GM21717 (cell line): ENCODE data around the gene CDH9.
"Not testable (repeated sequence)": the region's sequence is repeated elsewhere in the genome, so short reads cannot be mapped to it uniquely, and the experiment has no call there.

Experiments
- ATAC-seq: cut with Tn5 transposase; IDR thresholded peaks from one replicate; pipeline ENCODE4 v1.9.1; 2021; ENCODE audit warnings: mild to moderate bottlenecking, moderate library complexity; ENCODE audit not compliant: unreplicated experiment

CDH9 gene

DNA sequence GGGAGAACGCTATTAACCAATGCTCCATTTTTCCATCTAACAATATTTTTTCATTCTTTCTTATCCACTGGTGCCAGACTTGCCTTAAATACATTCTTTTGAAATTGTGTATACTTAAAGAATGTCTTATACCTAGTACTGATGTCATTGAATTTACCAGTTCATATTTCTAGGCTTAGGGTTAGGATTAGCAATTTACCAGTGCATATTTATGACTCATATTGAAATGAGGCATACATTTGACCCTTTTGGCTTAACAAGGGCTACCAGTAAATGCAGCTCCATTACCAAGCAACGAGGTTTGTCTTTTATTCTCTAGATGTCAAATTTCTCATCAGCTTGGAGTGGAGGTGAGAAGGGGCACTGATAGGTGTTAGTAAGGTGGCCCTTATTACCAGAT is 89.5 kb downstream of the CDH9 start:
- no peak for ATAC-seq

DNA sequence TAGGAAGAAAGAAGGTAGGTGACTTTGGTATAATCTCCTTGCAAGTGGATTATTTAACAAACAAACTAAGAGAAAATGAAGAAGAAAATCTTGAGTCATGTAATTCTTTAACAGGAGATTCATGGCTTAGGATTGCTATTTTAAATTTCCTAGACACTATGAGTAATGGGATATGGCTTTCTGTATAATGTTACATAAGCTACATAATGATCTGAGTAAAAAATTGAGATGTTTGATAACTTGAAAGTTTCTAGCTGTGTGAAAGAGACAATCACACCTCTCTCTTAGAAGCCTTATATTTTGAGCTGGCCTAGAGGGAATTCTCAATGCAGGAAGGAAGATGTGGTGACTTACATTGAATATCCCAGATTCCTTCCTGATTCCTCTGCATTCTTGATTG is 92.5 kb downstream of the CDH9 start:
- no peak for ATAC-seq

DNA sequence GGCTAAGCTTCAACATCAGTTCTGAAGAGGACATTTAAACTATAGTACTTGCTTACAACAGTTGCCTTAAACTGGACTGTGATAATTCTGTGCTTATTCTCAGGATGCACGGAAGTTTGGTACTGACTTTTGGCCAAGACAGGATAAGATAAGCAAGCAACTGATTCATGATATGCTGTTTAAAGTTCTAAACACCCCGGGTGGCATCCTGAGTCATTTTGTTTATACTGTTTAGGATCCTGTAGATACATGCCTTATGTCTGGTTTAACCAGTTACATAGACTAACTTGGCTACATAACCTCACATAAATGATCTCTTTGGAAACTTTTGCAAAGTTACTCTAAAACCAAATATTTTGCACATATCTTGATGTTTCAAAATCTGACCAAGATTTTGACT is 95.9 kb downstream of the CDH9 start:
- no peak for ATAC-seq

DNA sequence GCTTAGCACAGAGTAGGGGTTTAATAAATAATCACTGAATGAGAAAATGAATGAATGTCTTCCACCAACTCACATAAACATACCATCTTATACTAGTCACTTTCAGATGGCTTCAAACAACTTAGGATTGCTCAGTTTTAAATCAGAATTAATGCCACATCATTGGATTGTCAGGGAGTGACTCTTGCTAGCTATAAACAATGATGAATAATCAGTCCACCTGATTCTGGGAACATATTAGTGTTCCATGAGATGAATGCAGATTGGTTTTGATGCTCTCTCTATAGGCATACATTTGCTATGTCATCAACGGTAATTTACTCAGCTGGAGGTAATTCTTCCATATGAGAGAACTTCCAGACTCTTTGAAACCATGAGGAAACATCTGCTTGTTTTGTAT is 97.4 kb downstream of the CDH9 start:
- no peak for ATAC-seq

DNA sequence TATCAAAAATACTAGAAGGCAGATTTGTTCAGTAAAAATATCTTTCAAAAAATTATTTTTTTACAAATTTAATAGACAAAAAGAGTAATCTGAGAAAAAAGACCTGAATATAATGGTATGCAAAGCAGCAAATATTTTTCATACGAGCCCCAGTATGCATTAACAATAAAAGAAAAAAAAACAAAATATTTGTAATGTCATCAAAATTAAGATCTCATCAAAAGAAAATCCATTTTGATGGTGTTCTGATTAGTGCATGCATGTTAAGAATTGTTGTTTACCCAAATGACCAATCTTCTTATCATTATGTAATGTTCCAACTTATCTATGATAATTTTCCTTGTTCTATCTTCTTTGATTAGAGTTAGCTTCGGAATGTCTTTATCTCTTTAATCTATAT is 106.1 kb downstream of the CDH9 start:
- ATAC-seq = no peak

DNA sequence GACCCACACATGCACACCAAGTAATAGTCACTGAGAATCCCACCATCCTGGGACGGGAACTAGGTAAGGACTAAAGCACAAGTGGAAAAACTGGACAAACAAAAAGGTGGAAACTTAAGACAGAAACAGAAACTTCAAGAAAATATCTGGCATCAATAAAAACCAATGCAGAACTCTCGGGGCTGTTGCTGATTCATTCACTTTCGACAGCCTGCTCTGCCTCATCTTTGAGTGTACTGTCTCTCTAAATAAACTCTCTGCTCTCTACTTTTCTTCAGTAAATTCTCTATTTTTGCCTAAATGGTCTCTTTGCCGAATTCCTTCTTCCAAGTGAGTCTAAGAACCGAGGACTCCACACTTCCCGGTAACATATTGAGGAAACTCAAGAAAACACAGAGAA is 116.9 kb downstream of the CDH9 start:
- no peak for ATAC-seq

DNA sequence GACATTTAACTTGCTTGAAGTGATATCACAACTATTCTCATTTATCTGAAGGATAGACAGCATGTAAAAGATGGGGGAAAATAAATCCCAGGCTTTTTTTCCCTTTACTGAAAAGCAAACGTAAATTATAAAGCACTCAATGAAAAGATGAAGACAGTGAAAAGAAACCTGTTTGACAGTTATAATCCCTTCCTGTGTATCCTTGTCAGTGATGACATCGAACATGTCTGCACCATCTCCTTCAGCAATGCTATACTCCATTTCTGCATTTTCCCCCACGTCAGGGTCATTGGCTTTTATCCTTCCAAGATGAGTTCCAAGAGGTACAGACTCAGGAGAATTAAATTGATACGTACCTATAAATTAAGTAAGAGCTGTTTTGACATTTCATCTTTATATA is 134.9 kb downstream of the CDH9 start:
- ATAC-seq = no peak

DNA sequence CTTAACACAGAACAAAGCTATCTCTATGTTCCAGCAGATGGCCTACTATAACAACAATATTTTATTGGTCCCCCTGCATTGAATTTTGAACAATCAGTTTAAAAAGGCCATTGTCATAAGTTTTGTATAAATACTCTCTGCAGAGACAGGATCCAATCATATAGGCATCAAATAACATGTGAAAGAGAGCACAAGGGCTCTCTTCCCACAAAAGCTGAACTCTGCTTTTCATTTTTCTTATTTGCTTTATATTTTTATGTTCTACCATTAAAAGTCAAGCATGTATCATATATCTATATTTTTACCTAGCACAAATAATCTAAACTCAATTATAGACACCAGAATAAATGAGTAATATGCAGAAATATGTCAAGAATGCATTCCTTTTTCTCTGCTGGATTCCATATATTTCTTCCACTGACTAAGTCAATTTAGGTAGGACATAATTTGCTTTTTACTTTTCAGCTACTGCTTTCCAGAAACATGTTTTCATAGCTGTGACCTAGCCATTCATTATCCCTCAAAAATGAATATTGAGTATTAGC is 143.6 kb downstream of the CDH9 start:
- no peak for ATAC-seq

DNA sequence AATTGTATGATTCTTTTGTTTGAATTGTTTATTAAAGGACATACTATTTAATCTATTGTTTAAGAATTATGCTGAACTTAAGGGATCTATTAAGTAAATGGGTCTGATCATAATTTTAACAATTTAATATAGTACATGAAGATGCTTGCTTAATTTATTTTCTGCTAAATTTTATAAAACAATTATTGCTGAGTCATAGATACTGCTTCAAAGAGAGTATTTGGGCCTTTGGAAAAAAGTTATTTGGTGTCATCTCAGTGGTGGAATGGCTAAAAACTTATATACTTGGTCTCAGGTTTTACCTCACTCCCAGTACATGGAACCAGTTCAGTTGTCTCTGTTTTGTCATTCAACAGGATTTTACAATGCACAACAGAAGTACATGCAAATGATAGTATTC is 145.3 kb downstream of the CDH9 start:
- no peak for ATAC-seq

DNA sequence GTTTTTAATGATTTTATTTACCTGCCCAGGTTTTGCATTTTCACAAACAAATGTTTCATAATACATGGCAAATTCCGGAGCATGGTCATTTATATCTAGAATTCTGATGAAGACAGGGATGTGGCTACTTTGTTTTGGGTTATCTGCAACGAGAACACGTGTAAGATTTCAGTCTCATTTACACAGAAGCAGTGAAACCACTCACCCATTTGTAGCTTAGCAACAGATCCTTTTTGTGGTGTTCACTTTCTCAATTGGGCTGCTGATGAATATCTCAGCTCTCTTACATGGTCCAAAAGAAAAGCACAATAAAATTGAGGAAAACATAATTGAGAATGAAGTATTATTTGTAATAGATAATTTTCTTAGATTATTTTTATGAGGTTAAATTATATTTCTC is 148.6 kb downstream of the CDH9 start:
- no peak for ATAC-seq

DNA sequence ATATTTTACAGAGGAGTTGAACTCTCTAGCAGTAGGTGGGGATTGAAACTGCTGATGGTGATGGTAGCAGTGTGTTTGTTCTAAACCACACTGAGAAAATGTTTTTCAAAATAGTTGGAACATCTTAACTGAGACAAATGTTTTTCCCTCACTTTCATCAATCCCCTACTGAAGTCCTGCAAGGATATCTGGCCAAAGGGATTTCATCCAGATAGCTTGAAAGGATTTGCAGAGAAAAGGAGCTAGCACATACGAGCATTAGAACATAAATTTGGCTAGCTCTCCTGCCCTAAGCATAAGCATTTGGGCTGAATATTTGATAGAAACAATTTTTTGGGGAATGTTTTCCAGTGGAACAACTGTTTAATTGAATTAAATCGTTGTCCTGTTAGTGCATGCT is 153.9 kb downstream of the CDH9 start:
- no peak for ATAC-seq

DNA sequence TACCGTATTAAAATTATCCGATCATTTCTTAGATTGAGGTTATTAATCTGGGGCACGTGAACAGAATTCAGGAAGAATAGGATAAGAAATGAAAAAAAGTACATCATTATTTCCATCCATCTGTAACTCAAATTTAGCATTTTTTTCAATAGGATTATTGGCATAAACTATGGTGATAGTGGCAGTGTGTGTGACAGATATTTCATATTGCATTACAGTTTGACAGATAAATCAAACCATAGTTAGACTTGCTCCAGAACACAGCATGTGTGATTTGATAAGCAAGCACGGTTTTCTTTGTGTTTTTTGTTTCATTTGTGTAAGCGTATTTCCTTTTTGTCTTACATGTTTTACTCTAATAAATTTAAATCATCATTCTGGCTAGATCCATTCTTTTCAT is 155.0 kb downstream of the CDH9 start:
- ATAC-seq = no peak

DNA sequence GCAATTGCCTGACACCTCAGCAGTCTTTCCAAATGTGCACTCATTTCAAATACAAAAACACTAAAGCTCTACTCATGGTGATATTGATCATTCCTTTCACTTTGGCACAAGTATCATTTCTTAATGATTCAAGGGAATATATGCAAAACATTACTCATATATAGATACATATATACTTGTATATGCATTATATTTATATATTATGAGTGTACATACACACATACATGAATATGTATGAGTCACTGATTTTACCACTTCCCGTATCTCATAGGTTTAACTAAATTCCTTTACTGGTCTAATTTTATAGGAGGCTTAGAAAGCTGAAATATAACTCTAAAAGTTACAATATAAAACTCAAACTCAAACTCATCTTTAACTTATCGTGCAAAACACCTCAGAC is 156.5 kb downstream of the CDH9 start:
- no peak for ATAC-seq

DNA sequence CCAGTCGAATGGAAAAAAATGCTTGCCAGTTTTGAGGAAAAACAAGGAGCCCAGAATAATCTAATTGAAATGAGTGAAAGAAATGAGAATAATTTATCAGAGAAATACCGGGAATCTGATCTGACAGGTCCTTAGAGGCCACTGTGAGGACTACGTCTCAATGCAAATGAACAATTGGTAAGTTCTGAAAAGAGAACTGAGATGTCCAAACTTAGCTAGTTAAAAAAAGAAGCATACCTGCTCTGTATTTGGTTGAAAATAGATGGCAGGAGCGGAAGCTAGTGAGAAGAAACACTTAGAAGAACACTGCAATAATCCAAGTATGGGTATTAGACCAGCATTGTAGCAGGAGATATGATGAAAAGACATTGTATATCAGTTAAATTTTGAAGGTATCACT is 161.2 kb downstream of the CDH9 start:
- no peak for ATAC-seq

DNA sequence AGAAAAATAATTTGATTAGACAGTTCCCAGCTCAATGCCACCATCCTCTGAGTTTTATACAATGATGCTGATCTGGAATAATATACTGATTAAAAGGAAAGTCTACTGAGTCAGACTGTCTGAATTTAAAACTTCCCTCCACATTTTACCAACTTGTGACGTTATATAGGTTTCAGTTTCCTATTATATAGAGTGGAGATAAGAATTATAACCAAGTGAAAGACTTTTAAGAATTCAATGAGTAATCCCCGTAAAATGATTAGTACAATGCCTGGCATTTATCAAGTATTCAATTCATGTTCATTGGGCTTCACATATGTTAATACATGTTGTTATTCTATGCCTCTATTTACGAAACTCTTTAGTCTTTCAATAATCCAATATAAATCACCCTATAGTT is 166.0 kb downstream of the CDH9 start:
- ATAC-seq = no peak

DNA sequence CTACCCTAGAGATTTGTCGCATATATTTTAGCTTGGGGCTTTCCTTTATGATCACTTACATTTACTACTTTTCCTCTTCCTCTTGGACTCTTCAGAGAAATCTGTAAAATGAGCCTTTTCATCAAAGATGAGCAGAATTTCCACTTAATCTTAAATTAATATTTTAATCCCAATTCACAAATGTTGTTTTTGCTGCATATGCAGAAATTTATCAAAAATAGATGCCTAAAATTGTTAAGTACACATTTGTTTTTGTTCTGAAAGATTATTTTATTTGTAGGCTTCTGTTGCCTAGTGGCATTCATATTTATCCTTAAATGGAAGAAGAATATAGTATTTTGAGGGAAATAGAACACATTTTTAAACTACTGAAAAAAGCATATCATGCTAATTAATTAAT is 168.6 kb downstream of the CDH9 start:
- ATAC-seq = no peak

DNA sequence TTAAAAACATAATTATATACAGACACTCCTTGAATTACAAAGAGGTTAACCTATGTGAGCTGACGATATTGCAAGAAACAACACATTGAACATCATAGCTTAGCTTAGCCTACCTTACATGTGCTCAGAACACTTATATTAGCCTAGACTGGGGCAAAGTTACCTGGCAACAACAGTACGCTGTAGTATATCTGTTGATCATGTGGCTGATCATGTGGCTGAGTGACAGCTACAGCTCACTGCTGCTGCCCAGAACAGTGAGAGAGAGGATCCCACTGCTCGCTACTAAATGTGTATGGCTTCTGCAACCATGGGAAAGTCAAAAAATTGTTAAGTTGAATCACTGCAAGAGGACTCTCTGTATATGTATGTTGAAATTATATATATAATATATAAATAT is 169.9 kb downstream of the CDH9 start:
- no peak for ATAC-seq

DNA sequence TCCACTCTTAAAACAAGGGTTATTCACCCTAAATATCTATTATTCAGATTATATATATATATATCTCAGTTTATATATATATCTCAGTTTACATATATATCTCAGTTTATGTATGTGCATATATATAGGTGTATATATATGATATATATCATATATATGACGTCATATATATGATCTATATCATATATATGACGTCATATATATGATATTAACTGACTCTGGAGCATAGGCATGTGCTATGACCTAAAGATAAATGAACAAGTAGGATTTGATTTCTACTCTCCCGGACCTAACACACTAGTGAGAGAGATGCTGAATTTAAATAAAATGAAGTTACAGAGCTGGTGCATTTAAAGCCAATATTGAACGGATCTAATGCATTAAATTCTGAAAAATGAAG is 174.3 kb downstream of the CDH9 start:
- no peak for ATAC-seq

DNA sequence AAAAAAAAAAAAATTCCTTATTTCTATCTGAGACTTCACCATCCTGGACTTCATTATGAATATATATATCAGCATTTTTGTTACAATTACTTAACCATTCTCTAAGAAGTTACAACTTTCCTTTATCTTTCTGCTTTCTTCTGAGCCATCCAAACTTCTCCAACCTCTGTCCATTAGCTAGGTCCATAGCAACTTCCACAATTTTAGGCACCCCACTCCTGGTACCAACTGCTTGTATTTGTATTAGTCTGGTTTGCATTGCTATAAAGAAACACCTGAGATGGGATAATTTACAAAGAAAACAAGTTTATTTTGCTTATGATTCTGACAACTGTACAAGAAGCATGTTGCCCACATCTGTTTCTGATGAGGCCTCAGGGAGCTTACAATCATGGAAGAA is 182.1 kb downstream of the CDH9 start:
- no peak for ATAC-seq

DNA sequence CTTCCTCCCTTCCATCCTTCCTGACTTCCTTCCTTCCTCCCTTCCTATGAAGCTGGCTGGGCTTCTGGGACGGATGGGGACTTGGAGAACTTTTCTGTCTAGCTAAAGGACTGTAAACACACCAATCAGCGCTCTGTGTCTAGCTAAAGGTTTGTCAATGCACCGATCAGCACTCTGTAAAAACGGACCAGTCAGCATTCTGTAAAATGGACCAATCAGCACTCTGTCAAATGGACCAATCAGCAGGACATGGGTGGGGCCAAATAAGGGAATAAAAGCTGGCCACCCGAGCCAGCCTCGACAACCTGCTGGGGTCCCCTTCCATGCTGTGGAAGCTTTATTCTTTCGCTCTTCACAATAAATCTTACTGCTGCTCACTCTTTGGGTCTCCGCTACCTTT is 185.9 kb downstream of the CDH9 start:
- ATAC-seq = not testable (repeated sequence)

DNA sequence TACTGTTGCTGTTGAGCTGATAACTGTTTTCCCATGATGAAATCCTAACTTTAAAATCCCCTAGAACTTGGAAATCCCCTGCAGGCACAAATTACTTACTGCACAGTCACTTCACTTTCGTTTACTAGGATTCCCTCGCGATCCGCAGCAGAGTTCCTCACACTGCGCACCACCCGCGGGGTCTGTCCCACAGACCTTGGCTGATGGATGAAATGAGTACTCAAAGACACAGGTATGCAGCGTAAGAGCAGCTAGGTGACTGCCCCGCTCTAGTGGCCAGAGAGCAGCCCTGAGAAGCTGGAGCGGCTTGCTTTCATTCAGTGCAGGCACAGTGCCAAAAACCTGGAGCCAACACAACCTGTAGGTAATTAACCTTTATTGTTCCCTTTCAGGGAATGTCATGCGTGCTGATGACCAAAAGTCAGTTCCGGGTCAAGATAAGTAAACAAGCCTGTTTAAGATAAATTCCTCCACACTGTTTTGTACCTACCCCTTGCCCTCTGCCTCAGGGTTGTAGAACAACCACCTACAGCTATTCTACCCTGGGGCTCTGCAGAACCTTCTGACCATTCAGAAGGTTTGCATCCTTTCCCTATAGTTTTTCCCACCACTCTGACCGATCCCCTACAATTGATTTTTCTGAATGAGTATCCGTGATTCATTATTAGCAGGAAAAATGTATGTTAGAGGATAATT is 191.2 kb downstream of the CDH9 start:
- ATAC-seq = no peak

DNA sequence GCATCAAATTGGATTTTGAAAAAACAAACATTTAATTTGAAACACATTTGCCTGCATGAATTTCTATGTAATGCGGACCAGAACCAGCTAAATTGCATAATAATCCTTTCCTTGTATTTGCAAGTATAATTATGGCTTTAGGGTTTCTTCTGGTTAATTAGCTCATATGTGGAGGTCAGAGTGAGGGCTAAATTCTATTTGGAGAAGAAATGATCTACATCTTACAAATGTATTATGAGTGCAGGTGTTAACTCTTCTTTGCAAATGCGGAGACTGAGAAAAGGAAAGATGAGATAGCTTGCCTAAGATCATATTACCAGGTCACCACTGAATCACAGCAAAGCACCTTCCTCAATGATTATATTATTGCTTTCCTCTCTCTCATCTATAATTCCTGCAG is 194.7 kb downstream of the CDH9 start:
- no peak for ATAC-seq

DNA sequence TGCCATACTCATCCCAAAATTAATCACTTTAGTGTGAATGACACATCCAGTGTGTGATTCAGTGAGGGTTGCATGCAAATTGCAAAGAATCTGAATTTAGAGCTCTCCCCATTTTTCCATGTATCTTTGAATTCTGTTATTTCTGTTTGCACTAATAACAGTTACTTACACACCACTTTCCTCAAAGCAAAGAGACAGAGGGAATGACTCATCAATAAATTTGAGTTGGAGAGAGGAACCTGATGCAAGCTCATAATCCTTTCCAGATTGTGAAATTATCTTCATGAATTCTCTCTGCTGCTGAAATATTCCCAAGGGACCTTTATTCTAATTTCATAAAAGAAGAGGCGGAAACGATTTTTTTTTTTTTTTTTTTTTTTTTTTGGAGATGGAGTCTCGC is 204.8 kb downstream of the CDH9 start:
- no peak for ATAC-seq
